ENCODE data around the gene PPP6R3. TPM values are rescaled to one million over a fixed set of nuclear protein-coding genes. Genes with fewer than 3 reads are reported as not detected.
A peak's percentile ranks its signal among the peaks of the same experiment; 100 is the strongest.

The PPP6R3 gene
- total and polyA plus RNA-seq, 5 donors from 2014 or later = 46.7 to 172 (median 51.6) TPM

DNA sequence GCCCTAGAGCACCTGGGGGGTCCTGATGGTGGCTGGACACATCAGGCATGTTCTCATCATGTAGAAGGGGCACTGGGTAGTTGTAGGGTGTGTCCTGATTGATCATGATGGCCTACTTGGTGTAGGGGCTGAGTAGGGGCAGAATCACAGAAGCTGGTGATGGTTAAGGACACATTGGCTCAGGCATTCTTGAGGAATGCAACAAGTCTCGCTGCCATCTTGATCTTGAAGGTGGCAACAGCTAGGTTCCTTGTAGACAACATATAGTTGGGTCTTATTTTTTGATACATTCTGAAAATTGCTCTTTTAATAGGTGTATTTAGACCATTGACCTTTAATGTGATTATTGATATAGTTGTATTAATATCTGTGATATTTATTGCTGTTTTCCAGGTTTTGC lies 28.1 kb downstream of the PPP6R3 start:
- Histone ChIP-seq H3K27ac (ENCODE audit: insufficient read depth, low read length, poor library complexity, severe bottlenecking) (no peak overlapping the region), H3K36me3 (ENCODE audit: control insufficient read depth, insufficient read depth, low read length) (peaks cover 5% of the 10 kb centered on the region), H3K4me1 (ENCODE audit: control insufficient read depth, insufficient read depth, low read length, poor library complexity, severe bottlenecking) (peaks cover 48% of the 10 kb centered on the region), H3K9me3 (ENCODE audit: control insufficient read depth in 2 of 2, low read length in 2 of 2) (no peaks in the 10 kb centered on the region), H3K27me3 (ENCODE audit: control insufficient read depth, insufficient read depth, low read length) (no peaks in the 10 kb centered on the region), H3K4me3 (ENCODE audit: low read depth, low read length) (no peak overlapping the region)
- Mint-ChIP-seq H3K9me3 (peaks cover 0 to 2% (median 0%) of the 10 kb centered on the region in 7 donors), H3K4me3 (peak overlapping the region in 2 of 4 donors; percentile 38 to 42), H3K4me1 (peaks cover 57 to 84% (median 74%) of the 10 kb centered on the region in 4 donors), H3K27me3 (no peaks in the 10 kb centered on the region), H3K27ac (peak overlapping the region; percentile 16 to 80 (median 56)), H3K36me3 (peaks cover 7% of the 10 kb centered on the region)
- DNase-seq (no peak), ATAC-seq (ENCODE audit: low read depth in 2 of 2) (no peak)

DNA sequence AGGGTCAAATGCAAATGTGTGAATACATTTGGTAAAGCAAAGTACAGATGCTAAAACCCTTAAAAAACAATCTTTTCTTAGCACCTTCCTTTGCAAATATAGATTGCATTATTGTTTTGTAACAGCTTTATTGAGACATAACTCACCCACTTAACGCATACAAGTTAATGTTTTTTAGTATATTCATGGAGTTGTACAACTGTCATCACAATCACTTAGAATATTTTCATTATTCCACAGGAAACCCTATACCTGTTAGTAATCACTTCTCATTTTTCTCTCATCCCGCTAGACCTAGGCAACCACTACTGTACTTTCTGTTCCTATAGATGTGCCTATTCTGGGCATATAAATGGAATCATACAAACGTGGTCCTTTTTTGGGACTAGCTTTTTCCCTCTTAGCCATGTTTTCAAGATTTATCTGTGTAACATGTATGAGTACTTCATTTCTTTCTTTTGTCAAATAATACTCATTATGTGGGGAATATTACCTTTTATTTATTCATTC lies 34.7 kb downstream of the PPP6R3 start:
- Histone ChIP-seq H3K27ac (ENCODE audit: insufficient read depth, low read length, poor library complexity, severe bottlenecking) (no peak overlapping the region), H3K36me3 (ENCODE audit: control insufficient read depth, insufficient read depth, low read length) (peaks cover 5% of the 10 kb centered on the region), H3K4me3 (ENCODE audit: low read depth, low read length) (peak overlapping the region; percentile 13), H3K4me1 (ENCODE audit: control insufficient read depth, insufficient read depth, low read length, poor library complexity, severe bottlenecking) (peaks cover 26% of the 10 kb centered on the region), H3K27me3 (ENCODE audit: control insufficient read depth, insufficient read depth, low read length) (no peaks in the 10 kb centered on the region), H3K9me3 (ENCODE audit: control insufficient read depth in 2 of 2, low read length in 2 of 2) (no peaks in the 10 kb centered on the region)
- Mint-ChIP-seq H3K9me3 (no peaks in the 10 kb centered on the region), H3K4me3 (peak overlapping the region in 2 of 4 donors; percentile 2 to 23), H3K4me1 (peaks cover 59 to 85% (median 68%) of the 10 kb centered on the region in 4 donors), H3K36me3 (no peaks in the 10 kb centered on the region), H3K27ac (peak overlapping the region in 1 of 3 donors; percentile 42), H3K27me3 (no peaks in the 10 kb centered on the region)
- ATAC-seq (ENCODE audit: low read depth in 2 of 2) (no peak), DNase-seq (no peak)

DNA sequence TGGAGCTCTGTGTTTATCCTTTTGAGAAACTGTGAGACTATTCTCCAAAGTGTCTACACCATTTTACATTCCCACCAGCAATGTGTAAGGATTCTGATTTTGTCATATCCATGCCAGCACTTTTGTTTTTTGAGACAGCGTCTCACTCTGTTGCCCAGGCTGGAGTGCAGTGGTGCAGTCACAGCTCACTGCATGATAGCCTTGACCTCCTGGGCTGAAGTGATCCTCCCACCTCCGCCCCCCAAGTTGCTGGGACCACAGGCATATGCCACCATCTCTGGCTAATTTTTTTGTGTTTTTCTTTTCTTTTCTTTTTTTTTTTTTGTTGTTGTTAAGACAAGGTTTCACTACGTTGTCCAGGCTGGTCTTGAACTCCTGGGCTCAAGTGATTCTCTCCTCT lies 35.3 kb downstream of the PPP6R3 start:
- no peaks in the 10 kb centered on the region for H3K27me3 Mint-ChIP-seq
- peaks cover 22% of the 10 kb centered on the region for H3K4me1 ChIP-seq (ENCODE audit: control insufficient read depth, insufficient read depth, low read length, poor library complexity, severe bottlenecking)
- H3K27ac Mint-ChIP-seq = peak overlapping the region in 2 of 3 donors; percentile 42 to 46

DNA sequence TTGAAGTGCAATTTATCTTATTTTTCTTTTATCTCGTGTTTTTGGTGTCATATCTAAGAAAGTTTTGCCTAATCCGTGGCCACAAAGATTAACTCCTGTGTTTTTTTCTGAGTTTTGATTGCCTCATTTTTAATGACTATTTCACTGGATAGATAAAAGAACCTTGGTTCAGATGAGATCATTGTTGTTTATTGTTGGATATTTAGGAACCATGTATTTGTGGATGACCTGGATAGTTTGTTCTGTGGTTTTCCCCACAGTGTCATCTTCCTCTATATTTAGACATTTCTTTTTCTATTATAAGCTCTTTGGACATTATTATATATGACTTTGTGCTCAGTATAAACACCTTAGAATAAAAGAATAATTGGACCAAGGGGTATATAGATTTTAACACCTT lies 37.2 kb downstream of the PPP6R3 start:
- no peak for ATAC-seq (ENCODE audit: low read depth in 2 of 2)

More for the DNA sequence above, 35.3 kb downstream of the PPP6R3 start:
- ATAC-seq (ENCODE audit: low read depth in 2 of 2) = no peak
- Mint-ChIP-seq H3K4me1 (peaks cover 56 to 84% (median 67%) of the 10 kb centered on the region in 4 donors), H3K36me3 (no peaks in the 10 kb centered on the region), H3K9me3 (no peaks in the 10 kb centered on the region), H3K4me3 (peak overlapping the region in 3 of 4 donors; percentile 18 to 43 (median 23))
- no peaks in the 10 kb centered on the region for H3K9me3 ChIP-seq (ENCODE audit: control insufficient read depth in 2 of 2, low read length in 2 of 2)
- H3K27ac ChIP-seq (ENCODE audit: insufficient read depth, low read length, poor library complexity, severe bottlenecking) = no peak overlapping the region
- peaks cover 5% of the 10 kb centered on the region for H3K36me3 ChIP-seq (ENCODE audit: control insufficient read depth, insufficient read depth, low read length)
- no peaks in the 10 kb centered on the region for H3K27me3 ChIP-seq (ENCODE audit: control insufficient read depth, insufficient read depth, low read length)
- H3K4me3 ChIP-seq (ENCODE audit: low read depth, low read length) = no peak overlapping the region
- DNase-seq = no peak

DNA sequence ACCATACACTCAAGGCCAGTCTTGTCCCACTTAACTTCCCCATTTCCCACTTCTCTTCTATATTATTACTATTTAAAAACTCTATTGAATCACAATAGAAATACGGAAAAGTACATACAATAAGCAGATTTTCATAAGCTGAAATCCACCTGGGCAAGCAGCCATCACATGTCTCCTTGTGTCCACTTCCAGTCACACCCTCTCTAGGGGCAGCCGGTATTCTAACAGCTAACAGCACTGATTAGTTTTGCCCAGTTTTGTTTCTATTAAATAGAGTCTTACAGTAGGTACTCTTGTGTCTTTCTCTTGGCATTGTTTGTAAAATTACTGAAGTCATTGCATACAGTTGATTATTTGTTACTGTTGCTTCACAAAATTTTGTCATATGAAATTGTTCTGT lies 37.8 kb downstream of the PPP6R3 start:
- Mint-ChIP-seq H3K4me3 (peak overlapping the region in 1 of 4 donors; percentile 24), H3K9me3 (peaks cover 0 to 1% (median 0%) of the 10 kb centered on the region in 7 donors), H3K36me3 (peaks cover 4% of the 10 kb centered on the region), H3K4me1 (peaks cover 52 to 87% (median 65%) of the 10 kb centered on the region in 4 donors), H3K27ac (peak overlapping the region in 2 of 3 donors; percentile 8 to 33), H3K27me3 (no peaks in the 10 kb centered on the region)
- no peak overlapping the region for H3K27ac ChIP-seq (ENCODE audit: insufficient read depth, low read length, poor library complexity, severe bottlenecking)
- peak overlapping the region; percentile 20 for H3K4me3 ChIP-seq (ENCODE audit: low read depth, low read length)
- no peaks in the 10 kb centered on the region for H3K36me3 ChIP-seq (ENCODE audit: control insufficient read depth, insufficient read depth, low read length)
- DNase-seq (no peak), ATAC-seq (ENCODE audit: low read depth in 2 of 2) (no peak)
- H3K27me3 ChIP-seq (ENCODE audit: control insufficient read depth, insufficient read depth, low read length) = no peaks in the 10 kb centered on the region
- peaks cover 24% of the 10 kb centered on the region for H3K4me1 ChIP-seq (ENCODE audit: control insufficient read depth, insufficient read depth, low read length, poor library complexity, severe bottlenecking)
- H3K9me3 ChIP-seq (ENCODE audit: control insufficient read depth in 2 of 2, low read length in 2 of 2) = no peaks in the 10 kb centered on the region

More for the DNA sequence above, 37.2 kb downstream of the PPP6R3 start:
- peaks cover 56 to 85% (median 66%) of the 10 kb centered on the region in 4 donors for H3K4me1 Mint-ChIP-seq
- peak overlapping the region in 3 of 4 donors; percentile 15 to 35 (median 24) for H3K4me3 Mint-ChIP-seq
- H3K27ac Mint-ChIP-seq = peak overlapping the region in 1 of 3 donors; percentile 33
- Histone ChIP-seq H3K9me3 (ENCODE audit: control insufficient read depth in 2 of 2, low read length in 2 of 2) (no peaks in the 10 kb centered on the region), H3K27me3 (ENCODE audit: control insufficient read depth, insufficient read depth, low read length) (no peaks in the 10 kb centered on the region), H3K4me3 (ENCODE audit: low read depth, low read length) (peak overlapping the region; percentile 20), H3K27ac (ENCODE audit: insufficient read depth, low read length, poor library complexity, severe bottlenecking) (no peak overlapping the region), H3K4me1 (ENCODE audit: control insufficient read depth, insufficient read depth, low read length, poor library complexity, severe bottlenecking) (peaks cover 18% of the 10 kb centered on the region), H3K36me3 (ENCODE audit: control insufficient read depth, insufficient read depth, low read length) (no peaks in the 10 kb centered on the region)
- H3K36me3 Mint-ChIP-seq = peaks cover 4% of the 10 kb centered on the region
- peaks cover 0 to 1% (median 0%) of the 10 kb centered on the region in 7 donors for H3K9me3 Mint-ChIP-seq
- H3K27me3 Mint-ChIP-seq = no peaks in the 10 kb centered on the region
- DNase-seq = no peak

DNA sequence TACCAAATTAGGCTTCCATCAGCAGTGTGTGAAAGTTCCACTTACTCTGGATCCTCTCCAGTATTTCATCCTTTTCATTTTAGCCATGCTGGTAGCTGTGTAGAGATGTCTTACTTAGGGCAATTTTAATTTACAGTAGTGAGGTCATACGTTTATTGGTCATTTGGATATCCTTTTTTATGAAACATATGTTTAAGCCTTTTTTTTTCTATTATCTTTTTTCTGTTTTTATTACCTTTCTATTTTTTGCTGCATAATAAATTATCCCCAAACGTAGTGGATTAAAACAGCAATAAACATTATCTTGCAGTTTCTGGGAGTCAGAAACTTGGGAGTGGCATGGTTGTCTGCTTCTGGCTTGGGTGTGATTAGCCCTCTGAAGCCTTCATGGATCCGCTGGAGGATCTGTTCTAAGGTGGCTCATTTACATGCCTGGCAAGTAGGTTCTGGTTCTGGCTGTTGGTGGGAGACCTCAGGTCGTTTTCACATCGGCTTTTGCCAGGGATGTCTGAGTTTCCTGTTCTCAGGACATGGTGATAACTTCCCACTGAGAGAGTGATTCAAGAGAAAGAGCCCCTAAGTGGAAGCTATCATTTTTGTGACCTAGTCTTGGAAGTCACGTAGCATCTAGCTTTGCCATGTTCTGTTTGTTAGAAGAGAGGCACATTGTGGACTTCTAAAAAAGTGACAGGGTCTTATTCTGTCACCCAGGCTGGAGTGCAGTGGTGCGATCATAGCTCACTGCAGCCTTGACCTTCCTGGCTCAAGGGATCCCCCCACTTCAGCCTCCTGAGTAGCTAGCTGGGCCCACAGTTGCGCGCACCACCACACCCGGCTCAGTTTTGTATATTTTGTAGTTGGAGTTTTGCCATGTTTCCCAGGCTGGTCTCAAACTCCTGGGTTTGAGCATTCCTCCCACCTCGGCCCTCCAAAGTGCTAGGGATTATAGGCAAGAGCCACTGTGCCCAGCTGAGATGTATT lies 38.6 kb downstream of the PPP6R3 start:
- ATAC-seq (ENCODE audit: low read depth in 2 of 2) = no peak
- Histone ChIP-seq H3K27me3 (ENCODE audit: control insufficient read depth, insufficient read depth, low read length) (no peaks in the 10 kb centered on the region), H3K4me3 (ENCODE audit: low read depth, low read length) (peak overlapping the region; percentile 11), H3K27ac (ENCODE audit: insufficient read depth, low read length, poor library complexity, severe bottlenecking) (no peak overlapping the region), H3K9me3 (ENCODE audit: control insufficient read depth in 2 of 2, low read length in 2 of 2) (no peaks in the 10 kb centered on the region), H3K36me3 (ENCODE audit: control insufficient read depth, insufficient read depth, low read length) (no peaks in the 10 kb centered on the region), H3K4me1 (ENCODE audit: control insufficient read depth, insufficient read depth, low read length, poor library complexity, severe bottlenecking) (peaks cover 29% of the 10 kb centered on the region)
- no peaks in the 10 kb centered on the region for H3K27me3 Mint-ChIP-seq
- DNase-seq = no peak
- peaks cover 4% of the 10 kb centered on the region for H3K36me3 Mint-ChIP-seq
- peak overlapping the region in 3 of 4 donors; percentile 27 to 57 (median 44) for H3K4me3 Mint-ChIP-seq
- peaks cover 59 to 93% (median 74%) of the 10 kb centered on the region in 4 donors for H3K4me1 Mint-ChIP-seq
- H3K9me3 Mint-ChIP-seq = peaks cover 0 to 1% (median 0%) of the 10 kb centered on the region in 7 donors
- H3K27ac Mint-ChIP-seq = peak overlapping the region; percentile 49 to 86 (median 75)

DNA sequence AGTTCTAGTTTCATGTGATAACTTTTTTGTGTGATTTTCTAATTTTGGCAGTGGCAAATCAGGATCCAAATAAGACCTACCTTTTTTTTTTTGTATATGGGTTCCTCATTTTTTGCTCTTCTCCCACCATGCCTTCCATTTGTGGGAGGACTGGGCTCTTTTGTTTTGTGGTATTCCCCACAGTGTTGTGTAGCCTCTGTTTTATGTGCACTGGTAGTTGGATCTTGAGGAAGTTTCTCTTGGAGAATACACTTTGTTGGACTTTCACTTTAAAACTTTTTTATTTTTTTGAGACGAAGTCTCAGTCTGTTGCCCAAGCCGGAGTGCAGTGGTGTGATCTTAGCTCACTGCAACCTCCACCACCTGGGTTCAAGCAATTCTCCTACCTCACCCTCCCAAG lies 39.7 kb downstream of the PPP6R3 start:
- H3K9me3 Mint-ChIP-seq = peaks cover 0 to 1% (median 0%) of the 10 kb centered on the region in 7 donors
- Histone ChIP-seq H3K36me3 (ENCODE audit: control insufficient read depth, insufficient read depth, low read length) (no peaks in the 10 kb centered on the region), H3K4me3 (ENCODE audit: low read depth, low read length) (peak overlapping the region; percentile 11), H3K9me3 (ENCODE audit: control insufficient read depth in 2 of 2, low read length in 2 of 2) (no peaks in the 10 kb centered on the region), H3K27me3 (ENCODE audit: control insufficient read depth, insufficient read depth, low read length) (no peaks in the 10 kb centered on the region), H3K4me1 (ENCODE audit: control insufficient read depth, insufficient read depth, low read length, poor library complexity, severe bottlenecking) (peaks cover 39% of the 10 kb centered on the region), H3K27ac (ENCODE audit: insufficient read depth, low read length, poor library complexity, severe bottlenecking) (no peak overlapping the region)
- peaks cover 60 to 93% (median 76%) of the 10 kb centered on the region in 4 donors for H3K4me1 Mint-ChIP-seq
- DNase-seq (no peak), ATAC-seq (ENCODE audit: low read depth in 2 of 2) (no peak)
- H3K27ac Mint-ChIP-seq = peak overlapping the region in 1 of 3 donors; percentile 62
- peak overlapping the region in 3 of 4 donors; percentile 50 to 69 (median 55) for H3K4me3 Mint-ChIP-seq
- H3K27me3 Mint-ChIP-seq = no peaks in the 10 kb centered on the region
- H3K36me3 Mint-ChIP-seq = peaks cover 4% of the 10 kb centered on the region
